SK-N-SH (cell line): Measurements from ENCODE around the gene NUP50. TPM values are rescaled to one million over a fixed set of nuclear protein-coding genes. Genes with fewer than 3 reads are reported as not detected.

Experiments used
- CTCF ChIA-PET: fragments of 300-600, 350-600 bp; formaldehyde crosslinking; extraction: SDS; loops from one replicate; lab custom pipeline; 2021; lab: Yijun Ruan, JAX
- POLR2A ChIA-PET: fragments of 350-600 bp; sonication (Branson Sonifier 250); formaldehyde crosslinking; extraction: SDS; loops from one replicate; lab custom pipeline; 2020; ENCODE audit warnings: antibody characterized with exemption, inconsistent platforms; lab: Yijun Ruan, JAX
- DNase-seq: peaks from one replicate; pipeline ENCODE4 v3.0.0; 2012
- H2AFZ ChIP-seq: fragments of 200-600 bp; sonication (generic); 2 replicates; pipeline ENCODE4 v1.8.1; 2016; ENCODE audit warnings: antibody characterized with exemption, mild to moderate bottlenecking, low read depth
- H3F3A ChIP-seq: fragments of 200-600 bp; sonication (generic); replicated peaks from 2 replicates; pipeline ENCODE3; 2016; ENCODE audit warnings: antibody characterized with exemption, mild to moderate bottlenecking; ENCODE audit not compliant: insufficient read depth
- H3K27ac ChIP-seq, 2 experiments: fragments of 200-500 bp in 1 of 2; fragments of 200-600 bp in 1 of 2; sonication (Bioruptor generic) in 1 of 2; sonication (generic), shearing (Covaris generic) in 1 of 2; 2 replicates each; pipeline versions ENCODE4 v1.5.1 to v1.6.1; 2014 to 2016; ENCODE audit warnings: low read depth in 2 of 2, inconsistent platforms in 1 of 2, low read length in 1 of 2, mild to moderate bottlenecking in 1 of 2, mixed read lengths in 1 of 2
- H3K27me3 ChIP-seq: fragments of 200-600 bp; sonication (generic), shearing (Covaris generic); 2 replicates; pipeline ENCODE4 v1.6.1; 2016; ENCODE audit warnings: mixed run types; ENCODE audit not compliant: insufficient read depth
- H3K36me3 ChIP-seq, 2 experiments: fragments of 200-500 bp in 1 of 2; fragments of 200-600 bp in 1 of 2; sonication (Bioruptor generic) in 1 of 2; sonication (generic) in 1 of 2; replicated peaks in 1 of 2; 2 replicates each; pipeline versions ENCODE3 to v1.5.1; 2014 to 2016; ENCODE audit warnings: low read length in 1 of 2, mild to moderate bottlenecking in 1 of 2; ENCODE audit not compliant: insufficient read depth in 2 of 2, control insufficient read depth in 1 of 2
- H3K4me1 ChIP-seq, 2 experiments: fragments of 200-500 bp in 1 of 2; fragments of 200-600 bp in 1 of 2; sonication (Bioruptor generic) in 1 of 2; sonication (generic), shearing (Covaris generic) in 1 of 2; 2 replicates each; pipeline versions ENCODE4 v1.5.1 to v1.6.1; 2014 to 2016; ENCODE audit warnings: low read depth in 1 of 2, low read length in 1 of 2, mixed run types in 1 of 2; ENCODE audit not compliant: insufficient read depth in 2 of 2, control insufficient read depth in 1 of 2
- H3K4me2 ChIP-seq: fragments of 200-600 bp; sonication (generic), shearing (Covaris generic); 2 replicates; pipeline ENCODE4 v1.6.1; 2017; ENCODE audit warnings: mixed run types
- H3K4me3 ChIP-seq, 2 experiments: fragments of 200-500 bp in 1 of 2; fragments of 200-600 bp in 1 of 2; sonication (Bioruptor generic) in 1 of 2; sonication (generic), shearing (Covaris generic) in 1 of 2; 2 replicates each; pipeline versions ENCODE4 v1.5.1 to v1.8.1; 2014 to 2016; ENCODE audit warnings: low read depth in 2 of 2, inconsistent platforms in 1 of 2, low read length in 1 of 2, mild to moderate bottlenecking in 1 of 2, mixed read lengths in 1 of 2, moderate library complexity in 1 of 2
- H3K79me2 ChIP-seq: fragments of 200-600 bp; sonication (generic); 2 replicates; pipeline ENCODE4 v1.8.1; 2017; ENCODE audit warnings: mild to moderate bottlenecking; ENCODE audit not compliant: insufficient read depth
- H3K9ac ChIP-seq: fragments of 200-600 bp; sonication (generic); 2 replicates; pipeline ENCODE4 v1.6.1; 2017; ENCODE audit warnings: mixed run types
- H3K9me2 ChIP-seq: fragments of 200-600 bp; sonication (generic); 2 replicates; pipeline ENCODE4 v1.6.1; 2017; ENCODE audit warnings: mixed run types
- H3K9me3 ChIP-seq: fragments of 200-600 bp; sonication (generic); 2 replicates; pipeline ENCODE4 v1.6.1; 2017; ENCODE audit warnings: mixed run types, mild to moderate bottlenecking, moderate library complexity
- H4K20me1 ChIP-seq: fragments of 200-600 bp; sonication (generic); 2 replicates; pipeline ENCODE4 v1.6.1; 2017; ENCODE audit warnings: mild to moderate bottlenecking, mixed run types; ENCODE audit not compliant: insufficient read depth
- CHD2 ChIP-seq: fragments of 150-350 bp; IDR thresholded peaks from 2 replicates; pipeline ENCODE4 v1.6.1; 2018; ENCODE audit warnings: low read length; ENCODE audit not compliant: partially characterized antibody
- ELF1 ChIP-seq: IDR thresholded peaks from 2 replicates; pipeline ENCODE4 v1.4.0; 2012
- EZH2phosphoT487 ChIP-seq: fragments of 200-600 bp; sonication (generic); IDR thresholded peaks from 2 replicates; pipeline ENCODE4 v1.6.1; 2017; ENCODE audit warnings: low read depth, mixed run types, mild to moderate bottlenecking, antibody characterized with exemption, moderate library complexity, borderline replicate concordance
- FOSL2 ChIP-seq: IDR thresholded peaks from 2 replicates; pipeline ENCODE4 v1.4.0; 2012; ENCODE audit warnings: low read depth, mild to moderate bottlenecking, moderate library complexity, borderline replicate concordance
- FOXJ3 ChIP-seq: sonication (generic); formaldehyde crosslinking; IDR thresholded peaks from 2 replicates; pipeline ENCODE4 v1.5.1; 2020; ENCODE audit warnings: mild to moderate bottlenecking, missing genetic modification reagents
- GABPA ChIP-seq: IDR thresholded peaks from 2 replicates; pipeline ENCODE4 v1.4.0; 2012; ENCODE audit warnings: low read depth, mild to moderate bottlenecking
- MAX ChIP-seq: IDR thresholded peaks from 2 replicates; pipeline ENCODE4 v1.4.0; 2012; ENCODE audit warnings: low read depth
- MXI1 ChIP-seq: IDR thresholded peaks from 2 replicates; pipeline ENCODE4 v1.6.1; 2012; ENCODE audit warnings: mild to moderate bottlenecking, low read depth, low read length, improper control_type of control experiment
- NFIC ChIP-seq: IDR thresholded peaks from 2 replicates; pipeline ENCODE4 v1.4.0; 2012; ENCODE audit warnings: borderline replicate concordance
- NRF1 ChIP-seq: IDR thresholded peaks from 2 replicates; pipeline ENCODE4 v1.6.1; 2012; ENCODE audit warnings: low read depth, mild to moderate bottlenecking, low read length
- POLR2AphosphoS5 ChIP-seq: IDR thresholded peaks from 2 replicates; pipeline ENCODE4 v1.6.1; 2012; ENCODE audit warnings: low read depth, low read length
- RFX5 ChIP-seq: IDR thresholded peaks from 2 replicates; pipeline ENCODE4 v1.6.1; 2012; ENCODE audit warnings: mild to moderate bottlenecking, improper control_type of control experiment, low read length
- SMC3 ChIP-seq: IDR thresholded peaks from 2 replicates; pipeline ENCODE4 v1.6.1; 2012; ENCODE audit warnings: low read depth, low read length, improper control_type of control experiment
- TAF1 ChIP-seq: IDR thresholded peaks from 2 replicates; pipeline ENCODE4 v1.6.1; 2012; ENCODE audit warnings: low read depth, mild to moderate bottlenecking, low read length, moderate library complexity, borderline replicate concordance
- TEAD4 ChIP-seq: IDR thresholded peaks from 2 replicates; pipeline ENCODE4 v1.4.0; 2012; ENCODE audit warnings: mild to moderate bottlenecking, borderline replicate concordance; ENCODE audit not compliant: insufficient read depth
- USF2 ChIP-seq: fragments of 150-350 bp; IDR thresholded peaks from 2 replicates; pipeline ENCODE4 v1.6.1; 2017; ENCODE audit warnings: antibody characterized with exemption, low read length, low read depth, borderline replicate concordance
- WGBS: methylation state at CpG from one replicate; pipeline ENCODE4 v1.1.6; 2017; ENCODE audit warnings: low lambda C conversion rate; 5-methylcytosine and 5-hydroxymethylcytosine counted together
- polyA plus RNA-seq, 3 experiments: library from polyadenylated mRNA; depleted of rRNA; stranded (reverse); fragments of >200 nt; gene quantifications; 2 replicates each; pipeline ENCODE4 v1.2.3, GENCODE V29; 2012
- TF ChIP-seq, protein P1 (sequence below): IDR thresholded peaks from 2 replicates; pipeline ENCODE4 v1.4.0; 2012; ENCODE audit warnings: low read depth, borderline replicate concordance
- TF ChIP-seq, protein P2 (sequence below): IDR thresholded peaks from 2 replicates; pipeline ENCODE4 v1.4.0; 2012; ENCODE audit warnings: low read depth, borderline replicate concordance
- TF ChIP-seq, protein P3 (sequence below): IDR thresholded peaks from 2 replicates; pipeline ENCODE4 v1.6.1; 2012; ENCODE audit warnings: mild to moderate bottlenecking, low read depth, low read length, moderate library complexity

The NUP50 gene
- polyA plus RNA-seq, 1 of the 3 experiments (the other 2 are of a cell fraction): 4.7 TPM

DNA sequence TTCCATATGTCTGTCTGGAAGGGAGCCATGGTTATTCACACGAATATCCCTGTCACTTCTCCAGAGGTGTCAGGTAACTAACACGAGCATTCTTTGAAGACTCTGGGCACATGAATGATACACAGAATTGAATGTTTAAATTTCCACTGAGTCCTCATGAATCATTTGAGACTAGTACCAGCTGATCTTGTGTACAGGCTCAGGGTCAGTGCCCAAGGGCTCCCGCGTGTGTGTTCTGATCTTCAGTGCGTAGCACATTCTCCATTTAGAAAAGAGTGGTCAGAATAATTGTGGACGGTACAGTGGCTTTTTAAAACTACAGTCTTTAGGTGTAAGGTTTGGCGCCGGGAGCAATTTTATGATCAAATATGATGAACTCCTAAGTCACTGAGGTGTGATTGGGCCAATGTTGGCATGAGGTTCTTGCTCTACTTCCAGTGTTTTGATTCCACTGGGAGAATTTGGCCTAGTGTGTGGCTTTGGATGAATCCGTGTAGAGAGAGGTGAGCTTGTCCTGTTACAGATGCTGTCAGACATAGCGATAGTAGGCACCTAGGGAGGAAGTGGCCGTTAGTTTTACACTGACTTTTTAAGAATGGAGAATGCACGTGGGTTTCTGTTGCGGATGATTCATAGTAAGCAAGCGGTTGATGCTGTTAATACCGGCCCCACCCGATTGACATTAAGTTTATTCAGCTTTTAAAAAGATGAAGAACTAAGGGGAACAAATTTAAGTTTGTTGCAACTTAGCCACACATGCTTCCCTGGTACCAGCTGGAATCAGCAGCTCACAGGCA, 22.2 kb downstream of the NUP50 start:
- Histone ChIP-seq H3K4me1 (no peaks in the 10 kb centered on the region; a peak in 1 of 4 replicates), H3K27ac (no peak overlapping the region), H3K4me2 (no peak overlapping the region), H3K36me3 (peaks cover 35 to 48% of the 10 kb centered on the region in 2 experiments), H3K4me3 (no peak overlapping the region), H3F3A (peaks cover 9% of the 10 kb centered on the region), H3K79me2 (peaks cover 23% of the 10 kb centered on the region; the same call in 1 of the 2 replicates), H3K9me2 (no peaks in the 10 kb centered on the region), H4K20me1 (peaks cover 4% of the 10 kb centered on the region; the same call in 1 of the 2 replicates), H3K9me3 (no peaks in the 10 kb centered on the region), H3K9ac (no peak overlapping the region), H2AFZ (no peak overlapping the region), H3K27me3 (no peaks in the 10 kb centered on the region)
- DNase-seq: no peak
- ChIA-PET POLR2A (no interaction called here), CTCF (interaction anchor here (1.3 kb wide), 1 partner anchor 10 kb away, joined by 3 read pairs; no protein-coding TSS in a partner anchor)
- TF ChIP-seq CHD2 (no peak), RFX5 (no peak), EZH2phosphoT487 (no peak), NRF1 (no peak), USF2 (no peak), TEAD4 (no peak), ELF1 (no peak), NFIC (no peak), FOXJ3 (no peak), TAF1 (no peak), POLR2AphosphoS5 (no peak), MAX (no peak), SMC3 (no peak), GABPA (no peak), MXI1 (no peak), FOSL2 (no peak)
- TF ChIP-seq, protein P1, sequence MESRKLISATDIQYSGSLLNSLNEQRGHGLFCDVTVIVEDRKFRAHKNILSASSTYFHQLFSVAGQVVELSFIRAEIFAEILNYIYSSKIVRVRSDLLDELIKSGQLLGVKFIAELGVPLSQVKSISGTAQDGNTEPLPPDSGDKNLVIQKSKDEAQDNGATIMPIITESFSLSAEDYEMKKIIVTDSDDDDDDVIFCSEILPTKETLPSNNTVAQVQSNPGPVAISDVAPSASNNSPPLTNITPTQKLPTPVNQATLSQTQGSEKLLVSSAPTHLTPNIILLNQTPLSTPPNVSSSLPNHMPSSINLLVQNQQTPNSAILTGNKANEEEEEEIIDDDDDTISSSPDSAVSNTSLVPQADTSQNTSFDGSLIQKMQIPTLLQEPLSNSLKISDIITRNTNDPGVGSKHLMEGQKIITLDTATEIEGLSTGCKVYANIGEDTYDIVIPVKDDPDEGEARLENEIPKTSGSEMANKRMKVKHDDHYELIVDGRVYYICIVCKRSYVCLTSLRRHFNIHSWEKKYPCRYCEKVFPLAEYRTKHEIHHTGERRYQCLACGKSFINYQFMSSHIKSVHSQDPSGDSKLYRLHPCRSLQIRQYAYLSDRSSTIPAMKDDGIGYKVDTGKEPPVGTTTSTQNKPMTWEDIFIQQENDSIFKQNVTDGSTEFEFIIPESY: no peak
- TF ChIP-seq, protein P2, sequence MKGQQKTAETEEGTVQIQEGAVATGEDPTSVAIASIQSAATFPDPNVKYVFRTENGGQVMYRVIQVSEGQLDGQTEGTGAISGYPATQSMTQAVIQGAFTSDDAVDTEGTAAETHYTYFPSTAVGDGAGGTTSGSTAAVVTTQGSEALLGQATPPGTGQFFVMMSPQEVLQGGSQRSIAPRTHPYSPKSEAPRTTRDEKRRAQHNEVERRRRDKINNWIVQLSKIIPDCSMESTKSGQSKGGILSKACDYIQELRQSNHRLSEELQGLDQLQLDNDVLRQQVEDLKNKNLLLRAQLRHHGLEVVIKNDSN: no peak
- TF ChIP-seq, protein P3, sequence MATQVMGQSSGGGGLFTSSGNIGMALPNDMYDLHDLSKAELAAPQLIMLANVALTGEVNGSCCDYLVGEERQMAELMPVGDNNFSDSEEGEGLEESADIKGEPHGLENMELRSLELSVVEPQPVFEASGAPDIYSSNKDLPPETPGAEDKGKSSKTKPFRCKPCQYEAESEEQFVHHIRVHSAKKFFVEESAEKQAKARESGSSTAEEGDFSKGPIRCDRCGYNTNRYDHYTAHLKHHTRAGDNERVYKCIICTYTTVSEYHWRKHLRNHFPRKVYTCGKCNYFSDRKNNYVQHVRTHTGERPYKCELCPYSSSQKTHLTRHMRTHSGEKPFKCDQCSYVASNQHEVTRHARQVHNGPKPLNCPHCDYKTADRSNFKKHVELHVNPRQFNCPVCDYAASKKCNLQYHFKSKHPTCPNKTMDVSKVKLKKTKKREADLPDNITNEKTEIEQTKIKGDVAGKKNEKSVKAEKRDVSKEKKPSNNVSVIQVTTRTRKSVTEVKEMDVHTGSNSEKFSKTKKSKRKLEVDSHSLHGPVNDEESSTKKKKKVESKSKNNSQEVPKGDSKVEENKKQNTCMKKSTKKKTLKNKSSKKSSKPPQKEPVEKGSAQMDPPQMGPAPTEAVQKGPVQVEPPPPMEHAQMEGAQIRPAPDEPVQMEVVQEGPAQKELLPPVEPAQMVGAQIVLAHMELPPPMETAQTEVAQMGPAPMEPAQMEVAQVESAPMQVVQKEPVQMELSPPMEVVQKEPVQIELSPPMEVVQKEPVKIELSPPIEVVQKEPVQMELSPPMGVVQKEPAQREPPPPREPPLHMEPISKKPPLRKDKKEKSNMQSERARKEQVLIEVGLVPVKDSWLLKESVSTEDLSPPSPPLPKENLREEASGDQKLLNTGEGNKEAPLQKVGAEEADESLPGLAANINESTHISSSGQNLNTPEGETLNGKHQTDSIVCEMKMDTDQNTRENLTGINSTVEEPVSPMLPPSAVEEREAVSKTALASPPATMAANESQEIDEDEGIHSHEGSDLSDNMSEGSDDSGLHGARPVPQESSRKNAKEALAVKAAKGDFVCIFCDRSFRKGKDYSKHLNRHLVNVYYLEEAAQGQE: no peak
- WGBS: 91% methylated on average over 16 of the region's 16 CpGs
